AG09319 (cell line): ENCODE results near the gene PRKCG.

Experiments used
- DNase-seq: peaks from one replicate; pipeline ENCODE4 v3.0.0-alpha.2; 2010; ENCODE audit warnings: low read depth; ENCODE audit errors: extremely low read depth
- CTCF ChIP-seq: IDR thresholded peaks from 2 replicates; pipeline ENCODE4 v1.5.1; 2011; ENCODE audit warnings: low read depth, mild to moderate bottlenecking, inconsistent platforms, low read length, moderate library complexity

Gene PRKCG

DNA sequence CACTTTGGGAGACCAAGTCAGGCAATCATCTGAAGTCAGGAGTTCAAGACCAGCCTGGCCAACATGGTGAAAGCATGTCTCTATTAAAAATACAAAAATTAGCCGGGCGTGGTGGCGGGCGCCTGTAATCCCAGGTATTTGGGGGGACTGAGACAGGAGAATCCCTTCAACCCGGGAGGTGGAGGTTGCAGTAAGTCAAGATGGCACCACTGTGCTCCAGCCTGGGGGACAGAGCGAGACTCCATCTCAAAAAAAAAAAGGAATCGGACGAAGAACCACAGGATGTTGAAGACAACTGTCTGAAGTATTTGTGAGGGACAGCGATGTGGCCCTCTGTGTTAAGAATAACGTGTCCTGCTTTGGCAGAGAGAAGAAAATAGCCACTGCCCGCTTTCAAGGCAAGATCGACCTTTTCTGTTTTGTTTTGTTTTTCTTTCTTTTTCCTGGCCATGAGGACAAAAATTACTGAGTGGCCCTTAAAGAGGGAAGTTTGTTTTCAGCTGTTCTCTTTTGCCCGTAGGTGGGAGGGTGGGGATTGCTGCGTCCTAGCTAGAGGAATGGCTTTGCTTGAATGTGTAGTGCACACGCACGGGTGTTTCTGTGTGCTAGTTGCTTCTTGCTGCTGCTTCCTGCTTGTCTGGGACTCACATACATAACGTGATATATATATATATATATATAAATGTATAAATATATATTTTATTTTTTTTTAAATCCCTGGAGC, 6.2 kb upstream of the PRKCG start:
- DNase-seq, result no peak
- TF ChIP-seq CTCF, result no peak

DNA sequence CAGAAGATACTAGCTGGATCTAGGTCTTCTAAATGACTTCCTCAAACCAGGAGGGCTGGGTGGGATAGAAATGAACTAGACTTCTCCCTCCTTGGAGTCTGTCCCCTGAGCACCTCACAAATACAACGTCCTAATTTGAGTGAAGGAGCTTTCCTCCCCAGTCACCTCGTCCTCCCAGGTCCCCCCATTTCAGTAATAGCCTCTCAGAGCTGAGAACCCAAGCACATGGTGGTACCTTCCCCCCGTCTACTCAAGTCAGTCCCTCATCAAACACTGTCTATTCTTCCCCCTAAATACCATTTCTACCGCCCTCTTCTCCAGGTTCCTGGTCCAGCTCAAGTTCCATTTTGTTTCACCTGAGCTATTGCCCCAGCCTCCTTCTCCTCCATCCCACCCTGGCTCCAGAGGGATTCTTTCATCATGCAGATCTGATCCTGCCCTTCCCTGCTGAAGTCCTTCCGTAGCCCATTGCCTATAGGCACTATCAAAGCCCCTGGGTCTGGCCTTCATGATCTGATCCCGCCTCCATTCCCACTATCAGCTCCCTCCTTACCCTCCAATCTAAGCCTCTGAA, 5.3 kb upstream of the PRKCG start:
- DNase-seq, result no peak
- no peak for TF ChIP-seq CTCF

- DNase-seq, result no peak
- no peak for TF ChIP-seq CTCF
Measured at GRCh38 chr19:53877361-53877766, 4.6 kb upstream of the PRKCG start.

GRCh38 chr19:53878776-53879139, 3.2 kb upstream of the PRKCG start:
- DNase-seq, result no peak
- no peak for TF ChIP-seq CTCF

DNA sequence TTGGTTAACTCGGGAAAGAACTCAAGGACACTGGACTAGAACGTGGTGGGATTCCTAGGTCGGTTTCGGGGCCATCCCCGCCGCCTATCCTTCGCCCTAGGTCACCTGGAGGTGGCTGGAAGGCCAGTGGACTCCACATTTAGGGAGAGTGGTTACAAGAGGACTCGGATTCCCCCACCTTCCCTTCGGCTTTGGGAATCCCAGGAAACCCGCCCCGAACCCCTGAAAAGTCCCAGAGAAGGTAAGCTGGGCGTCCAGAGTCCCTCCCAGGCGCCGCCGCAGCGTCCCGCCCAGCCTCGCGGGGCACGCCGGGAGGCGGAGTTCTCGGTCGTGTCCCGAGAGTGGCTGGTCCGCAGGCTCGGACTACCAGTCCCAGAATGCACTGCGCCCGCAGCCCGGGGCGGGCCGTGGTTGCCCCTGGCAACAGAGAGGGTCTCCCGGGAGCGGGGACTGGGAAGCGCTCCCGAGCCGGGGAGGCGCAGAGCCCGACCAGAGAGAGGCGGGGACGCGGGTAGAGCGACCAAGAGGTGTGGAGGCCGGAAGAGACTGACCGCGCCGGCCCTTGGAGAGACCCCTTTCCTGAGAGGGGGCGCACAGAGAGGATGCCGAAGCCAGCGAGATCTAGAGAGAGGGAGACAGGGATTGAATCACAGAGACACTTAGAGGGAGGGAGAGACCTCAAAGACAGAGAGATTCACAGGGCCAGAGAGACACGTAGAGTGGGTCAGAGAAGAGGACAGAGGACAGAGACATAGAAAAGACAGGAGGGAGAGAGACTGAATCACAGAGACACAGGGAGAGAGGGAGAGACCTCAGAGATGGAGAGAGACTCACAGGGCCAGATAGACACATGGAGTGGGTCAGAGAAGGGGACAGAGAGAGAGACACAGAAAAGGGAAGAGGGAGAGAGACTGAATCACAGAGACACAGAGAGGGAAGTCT, 2.6 kb upstream of the PRKCG start:
- TF ChIP-seq CTCF, result no peak
- DNase-seq, result peak; percentile 67

GRCh38 chr19:53880711-53881481, 1.1 kb upstream of the PRKCG start:
- no peak for TF ChIP-seq CTCF
- no peak for DNase-seq
